ENCODE data around the gene CHCHD1.

Gene CHCHD1

GRCh38 chr10:73803680-73804286, 21.9 kb downstream of the CHCHD1 start:
- no peaks in the 10 kb centered on the region for H3K4me1 ChIP-seq (ENCODE audit: control insufficient read depth, insufficient read depth, low read length, poor library complexity, severe bottlenecking)
- H3K36me3 ChIP-seq (ENCODE audit: control insufficient read depth, insufficient read depth, low read length): peaks cover 84% of the 10 kb centered on the region

GRCh38 chr10:73806176-73806950, 24.5 kb downstream of the CHCHD1 start:
- Histone ChIP-seq H3K4me1 (ENCODE audit: control insufficient read depth, insufficient read depth, low read length, poor library complexity, severe bottlenecking) (no peaks in the 10 kb centered on the region), H3K9me3 (ENCODE audit: control insufficient read depth, low read length) (no peaks in the 10 kb centered on the region), H3K36me3 (ENCODE audit: control insufficient read depth, insufficient read depth, low read length) (peaks cover 69% of the 10 kb centered on the region), H3K27ac (ENCODE audit: low read depth, low read length, severe bottlenecking) (no peak overlapping the region), H3K4me3 (ENCODE audit: extremely low read depth, insufficient read depth, low read length, poor library complexity, severe bottlenecking) (no peak overlapping the region)
- 92 to 93% methylated on average over 14 of the region's 14 CpGs for WGBS, 2 experiments (ENCODE audit: insufficient coverage in 2 of 2)

More at GRCh38 chr10:73803680-73804286, 21.9 kb downstream of the CHCHD1 start:
- Histone ChIP-seq H3K4me3 (ENCODE audit: extremely low read depth, insufficient read depth, low read length, poor library complexity, severe bottlenecking) (no peak overlapping the region), H3K27ac (ENCODE audit: low read depth, low read length, severe bottlenecking) (no peak overlapping the region), H3K9me3 (ENCODE audit: control insufficient read depth, low read length) (no peaks in the 10 kb centered on the region)

DNA sequence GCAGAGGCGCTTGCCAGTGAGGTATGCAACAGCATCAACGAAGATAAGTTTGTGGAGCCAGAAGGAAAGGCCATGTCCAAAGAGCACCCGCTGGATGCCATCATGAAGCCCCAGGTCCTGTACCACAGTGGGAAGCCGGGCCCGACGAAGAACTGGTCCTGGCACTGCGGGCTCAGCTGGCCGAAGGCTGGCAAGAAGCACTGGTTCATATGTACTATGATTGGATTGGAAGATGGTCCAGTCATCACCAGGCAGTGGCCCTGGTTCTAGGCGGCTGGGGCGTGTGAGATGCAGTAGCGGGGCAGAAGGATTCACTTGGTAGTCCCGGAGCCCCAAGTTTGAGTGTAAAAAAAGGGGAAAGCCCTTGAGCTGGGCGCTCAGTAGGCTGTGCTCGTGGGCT, 25.6 kb downstream of the CHCHD1 start:
- H3K4me1 ChIP-seq (ENCODE audit: control insufficient read depth, insufficient read depth, low read length, poor library complexity, severe bottlenecking): no peaks in the 10 kb centered on the region
- 92 to 97% methylated on average over 7 to 14 of the region's 14 CpGs for WGBS, 2 experiments (ENCODE audit: insufficient coverage in 2 of 2)

GRCh38 chr10:73808021-73808815, 26.4 kb downstream of the CHCHD1 start:
- Histone ChIP-seq H3K36me3 (ENCODE audit: control insufficient read depth, insufficient read depth, low read length) (peaks cover 50% of the 10 kb centered on the region), H3K27ac (ENCODE audit: low read depth, low read length, severe bottlenecking) (no peak overlapping the region), H3K4me1 (ENCODE audit: control insufficient read depth, insufficient read depth, low read length, poor library complexity, severe bottlenecking) (no peaks in the 10 kb centered on the region), H3K9me3 (ENCODE audit: control insufficient read depth, low read length) (no peaks in the 10 kb centered on the region), H3K4me3 (ENCODE audit: extremely low read depth, insufficient read depth, low read length, poor library complexity, severe bottlenecking) (no peak overlapping the region)
- WGBS, 2 experiments (ENCODE audit: insufficient coverage in 2 of 2): 96% methylated on average over 15 of the region's 16 CpGs

More for the DNA sequence above, 25.6 kb downstream of the CHCHD1 start:
- Histone ChIP-seq H3K36me3 (ENCODE audit: control insufficient read depth, insufficient read depth, low read length) (peaks cover 58% of the 10 kb centered on the region), H3K9me3 (ENCODE audit: control insufficient read depth, low read length) (no peaks in the 10 kb centered on the region), H3K27ac (ENCODE audit: low read depth, low read length, severe bottlenecking) (no peak overlapping the region), H3K4me3 (ENCODE audit: extremely low read depth, insufficient read depth, low read length, poor library complexity, severe bottlenecking) (no peak overlapping the region)

- Histone ChIP-seq H3K36me3 (ENCODE audit: control insufficient read depth, insufficient read depth, low read length) (peaks cover 46% of the 10 kb centered on the region), H3K9me3 (ENCODE audit: control insufficient read depth, low read length) (no peaks in the 10 kb centered on the region), H3K4me3 (ENCODE audit: extremely low read depth, insufficient read depth, low read length, poor library complexity, severe bottlenecking) (no peak overlapping the region), H3K4me1 (ENCODE audit: control insufficient read depth, insufficient read depth, low read length, poor library complexity, severe bottlenecking) (no peaks in the 10 kb centered on the region), H3K27ac (ENCODE audit: low read depth, low read length, severe bottlenecking) (no peak overlapping the region)
- WGBS, 2 experiments (ENCODE audit: insufficient coverage in 2 of 2): 70 to 72% methylated on average over 4 of the region's 5 CpGs
Observed at GRCh38 chr10:73809061-73809818, 27.4 kb downstream of the CHCHD1 start.

- peak overlapping the region; percentile 71 for H3K4me3 ChIP-seq (ENCODE audit: extremely low read depth, insufficient read depth, low read length, poor library complexity, severe bottlenecking)
- H3K4me1 ChIP-seq (ENCODE audit: control insufficient read depth, insufficient read depth, low read length, poor library complexity, severe bottlenecking): no peaks in the 10 kb centered on the region
- H3K36me3 ChIP-seq (ENCODE audit: control insufficient read depth, insufficient read depth, low read length): peaks cover 47% of the 10 kb centered on the region
- WGBS, 2 experiments (ENCODE audit: insufficient coverage in 2 of 2): 88 to 90% methylated on average over 3 to 5 of the region's 7 CpGs
- H3K27ac ChIP-seq (ENCODE audit: low read depth, low read length, severe bottlenecking): no peak overlapping the region
- H3K9me3 ChIP-seq (ENCODE audit: control insufficient read depth, low read length): no peaks in the 10 kb centered on the region
Observed at GRCh38 chr10:73810358-73810734, 28.5 kb downstream of the CHCHD1 start.

DNA sequence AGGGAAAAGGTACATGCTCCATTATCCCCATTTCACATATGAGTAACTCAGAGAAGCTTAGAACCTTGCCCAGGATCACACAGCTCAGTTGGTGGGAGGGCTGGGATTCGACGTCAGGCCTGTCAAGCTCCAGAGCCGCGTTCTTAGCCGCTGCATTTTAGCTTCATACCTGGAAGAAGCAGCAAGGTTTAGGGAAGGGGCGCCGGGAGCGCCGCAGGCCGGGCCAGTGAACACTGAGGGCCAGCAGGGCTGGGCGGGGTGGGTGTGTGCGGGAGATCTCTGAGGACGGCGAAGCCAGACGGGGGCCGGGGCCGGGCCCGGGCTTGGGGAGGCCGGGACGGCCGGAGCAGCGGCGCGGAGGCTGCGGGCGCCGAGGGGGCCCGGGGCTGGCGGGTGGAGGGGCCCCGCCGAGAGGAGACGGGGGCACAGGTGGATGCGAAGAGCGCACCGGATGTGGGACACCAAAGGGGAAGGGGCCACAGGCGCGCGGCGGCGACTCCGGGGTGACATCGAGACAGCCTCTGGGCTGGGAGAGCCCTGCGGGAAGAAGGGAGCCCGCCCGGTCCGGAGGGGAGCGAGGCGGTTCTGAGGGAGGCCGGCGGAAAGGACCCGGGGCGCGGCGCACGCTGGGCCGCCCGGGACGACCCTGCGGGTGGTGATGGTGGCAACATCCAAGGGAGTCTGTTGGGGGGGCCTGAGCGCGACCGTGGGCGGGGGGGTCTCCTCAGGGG, 29.1 kb downstream of the CHCHD1 start:
- Histone ChIP-seq H3K4me1 (ENCODE audit: control insufficient read depth, insufficient read depth, low read length, poor library complexity, severe bottlenecking) (peaks cover 2% of the 10 kb centered on the region), H3K9me3 (ENCODE audit: control insufficient read depth, low read length) (no peaks in the 10 kb centered on the region), H3K36me3 (ENCODE audit: control insufficient read depth, insufficient read depth, low read length) (peaks cover 41% of the 10 kb centered on the region), H3K27ac (ENCODE audit: low read depth, low read length, severe bottlenecking) (no peak overlapping the region), H3K4me3 (ENCODE audit: extremely low read depth, insufficient read depth, low read length, poor library complexity, severe bottlenecking) (peak overlapping the region; percentile 71)
- WGBS, 2 experiments (ENCODE audit: insufficient coverage in 2 of 2): 1% methylated on average over 51 to 52 of the region's 63 CpGs

- Histone ChIP-seq H3K4me1 (ENCODE audit: control insufficient read depth, insufficient read depth, low read length, poor library complexity, severe bottlenecking) (peaks cover 5% of the 10 kb centered on the region), H3K27ac (ENCODE audit: low read depth, low read length, severe bottlenecking) (no peak overlapping the region), H3K4me3 (ENCODE audit: extremely low read depth, insufficient read depth, low read length, poor library complexity, severe bottlenecking) (no peak overlapping the region), H3K9me3 (ENCODE audit: control insufficient read depth, low read length) (no peaks in the 10 kb centered on the region), H3K36me3 (ENCODE audit: control insufficient read depth, insufficient read depth, low read length) (peaks cover 32% of the 10 kb centered on the region)
- WGBS, 2 experiments (ENCODE audit: insufficient coverage in 2 of 2): 81 to 87% methylated on average over 3 to 4 of the region's 4 CpGs
Observed at GRCh38 chr10:73812657-73813056, 30.8 kb downstream of the CHCHD1 start.

DNA sequence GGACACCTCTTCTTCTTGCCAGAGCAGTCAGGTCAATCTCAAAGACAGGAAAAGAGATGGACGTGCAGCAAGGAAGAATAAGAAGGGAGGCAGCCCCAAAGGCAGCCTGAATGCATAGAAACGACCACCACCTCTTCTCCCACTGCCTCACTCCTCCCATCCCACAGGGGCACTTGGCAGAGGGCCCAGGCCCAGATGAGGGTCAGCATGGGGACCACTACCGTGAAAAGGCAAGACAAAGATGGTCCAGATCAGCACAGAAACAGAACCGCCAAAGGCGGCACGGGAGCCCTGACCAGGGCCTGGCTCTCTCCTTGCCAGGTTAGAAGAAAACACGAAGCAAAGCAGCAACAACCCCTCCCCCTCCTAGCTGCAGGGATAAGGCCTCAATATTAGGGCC, 31.5 kb downstream of the CHCHD1 start:
- H3K4me1 ChIP-seq (ENCODE audit: control insufficient read depth, insufficient read depth, low read length, poor library complexity, severe bottlenecking): peaks cover 8% of the 10 kb centered on the region
- H3K36me3 ChIP-seq (ENCODE audit: control insufficient read depth, insufficient read depth, low read length): peaks cover 28% of the 10 kb centered on the region
- H3K9me3 ChIP-seq (ENCODE audit: control insufficient read depth, low read length): no peaks in the 10 kb centered on the region
- WGBS, 2 experiments (ENCODE audit: insufficient coverage in 2 of 2): 95 to 100% methylated on average over 4 of the region's 7 CpGs
- no peak overlapping the region for H3K27ac ChIP-seq (ENCODE audit: low read depth, low read length, severe bottlenecking)
- H3K4me3 ChIP-seq (ENCODE audit: extremely low read depth, insufficient read depth, low read length, poor library complexity, severe bottlenecking): no peak overlapping the region
